GM18505 (cell line): ENCODE results near the gene FBXW4.
"Not testable (repeated sequence)": the region's sequence is repeated elsewhere in the genome, so short reads cannot be mapped to it uniquely, and the experiment has no call there.

ENCODE experiments used
- ATAC-seq: cut with Tn5 transposase; IDR thresholded peaks from one replicate; pipeline ENCODE4 v1.9.1; 2021; ENCODE audit not compliant: unreplicated experiment
- POLR2A ChIP-seq: IDR thresholded peaks from 4 replicates; pipeline ENCODE4 v1.6.1; 2011; ENCODE audit warnings: borderline replicate concordance; ENCODE audit not compliant: insufficient read depth, insufficient read length; ENCODE audit errors: extremely low read depth

FBXW4 gene

GRCh38 chr10:101658975-101659374 is 36.0 kb downstream of the FBXW4 start:
- TF ChIP-seq POLR2A: no peak
- no peak for ATAC-seq

DNA sequence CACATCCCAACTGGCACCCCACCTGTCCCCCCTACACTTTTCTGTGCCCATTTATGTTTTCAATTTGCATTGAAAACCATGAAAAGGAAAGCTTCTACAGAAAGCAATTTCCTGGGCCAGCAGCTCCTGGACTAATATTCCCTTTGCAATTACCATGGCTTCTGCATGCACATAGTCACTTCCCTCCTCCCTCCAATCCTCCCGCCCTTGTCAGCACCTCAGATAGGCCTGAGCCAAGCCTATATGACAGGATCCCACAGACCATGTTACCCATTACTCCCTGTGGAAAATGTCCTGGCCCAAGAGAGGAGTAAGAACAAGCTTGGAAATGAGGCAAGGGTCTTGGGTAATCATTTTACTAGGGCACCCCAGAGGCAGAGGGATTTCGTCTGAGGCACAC is 38.1 kb downstream of the FBXW4 start:
- TF ChIP-seq POLR2A: no peak
- ATAC-seq: no peak

GRCh38 chr10:101655570-101655969 is 39.4 kb downstream of the FBXW4 start:
- no peak for TF ChIP-seq POLR2A
- no peak for ATAC-seq

DNA sequence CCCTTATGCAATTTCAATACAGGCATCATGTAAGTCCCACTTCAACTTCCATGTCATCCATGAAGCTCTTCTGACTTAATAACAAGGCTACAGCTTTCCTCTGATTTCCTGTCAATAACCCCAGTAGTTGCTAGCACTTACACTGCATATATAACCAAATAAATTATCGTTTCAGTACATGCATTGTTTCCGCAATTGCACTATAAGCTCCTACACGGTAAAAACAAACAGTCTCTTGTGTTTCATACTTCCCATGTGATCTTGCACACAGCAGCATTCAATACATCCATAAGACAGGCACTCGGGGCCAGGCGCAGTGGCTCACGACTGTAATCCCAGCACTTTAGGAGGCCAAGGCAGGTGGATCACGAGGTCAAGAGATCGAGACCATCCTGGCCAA is 41.4 kb downstream of the FBXW4 start:
- no peak for ATAC-seq
- no peak for TF ChIP-seq POLR2A

GRCh38 chr10:101651336-101651735 is 43.6 kb downstream of the FBXW4 start:
- ATAC-seq: no peak
- TF ChIP-seq POLR2A: no peak

DNA sequence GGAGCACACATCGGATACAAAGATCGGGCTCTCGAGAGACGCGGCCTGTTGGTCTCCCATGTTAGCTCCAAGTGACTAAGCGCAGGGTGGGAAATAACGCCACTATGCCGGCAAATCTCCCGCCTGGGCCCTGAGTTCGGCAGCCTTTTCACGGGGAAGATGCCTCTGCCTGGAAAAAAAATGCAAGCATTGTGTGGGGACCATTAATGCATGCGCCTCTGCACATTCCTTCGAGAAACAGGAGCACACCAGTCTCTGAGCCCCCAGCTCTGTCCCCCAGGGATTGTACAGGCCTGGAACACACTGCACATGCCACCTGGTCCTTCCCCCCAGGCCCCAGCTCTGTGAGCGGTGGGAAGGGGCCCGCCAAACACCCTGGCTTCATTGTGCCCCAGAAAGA is 44.1 kb downstream of the FBXW4 start:
- no peak for TF ChIP-seq POLR2A
- no peak for ATAC-seq

- no peak for TF ChIP-seq POLR2A
- ATAC-seq: no peak
Measured at GRCh38 chr10:101649525-101650085, 45.4 kb downstream of the FBXW4 start.

GRCh38 chr10:101647255-101647654 is 47.7 kb downstream of the FBXW4 start:
- no peak for ATAC-seq
- no peak for TF ChIP-seq POLR2A

- no peak for TF ChIP-seq POLR2A
- ATAC-seq: no peak
Measured at GRCh38 chr10:101646364-101646763, 48.6 kb downstream of the FBXW4 start.

DNA sequence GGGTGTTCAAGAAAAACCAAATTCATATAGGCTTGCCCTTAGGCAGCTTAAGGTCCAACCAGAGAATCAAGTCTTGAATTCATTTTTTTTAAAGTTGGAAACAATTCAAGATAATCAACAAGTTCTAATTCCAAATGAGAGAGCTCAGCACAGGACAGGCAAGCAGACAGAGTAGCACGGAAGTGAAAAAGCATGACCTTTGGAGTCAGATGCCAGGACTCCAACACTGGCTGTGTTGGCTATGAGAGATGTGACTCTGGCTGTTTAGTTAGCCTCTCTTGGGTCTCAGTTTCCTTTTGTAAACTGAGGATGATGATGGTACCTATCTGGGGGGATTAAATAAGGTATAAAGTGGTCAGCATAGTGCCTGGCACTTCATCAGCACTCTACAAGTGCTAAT is 49.3 kb downstream of the FBXW4 start:
- TF ChIP-seq POLR2A: no peak
- ATAC-seq: no peak

DNA sequence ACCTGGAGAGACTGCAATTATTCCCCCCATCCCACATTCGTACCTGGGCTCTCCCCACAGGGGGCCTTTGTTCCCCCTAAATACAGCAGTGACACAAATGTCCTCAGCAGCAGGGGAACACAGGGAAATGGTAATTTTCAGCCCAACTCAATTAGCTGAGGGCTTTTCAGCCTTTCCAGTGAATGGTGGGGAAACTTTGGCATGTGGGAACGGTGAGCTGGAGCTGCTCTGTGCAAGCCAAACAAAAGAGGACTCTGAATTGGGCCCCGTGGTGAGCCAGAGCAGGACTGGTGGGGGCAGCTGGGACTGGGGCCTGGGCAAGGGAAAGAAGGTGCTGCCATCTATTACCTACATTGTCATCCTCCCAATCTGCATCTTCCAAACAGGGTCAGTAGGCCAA is 51.0 kb downstream of the FBXW4 start:
- ATAC-seq: no peak
- no peak for TF ChIP-seq POLR2A

GRCh38 chr10:101643546-101643945 is 51.4 kb downstream of the FBXW4 start:
- ATAC-seq: no peak
- TF ChIP-seq POLR2A: no peak

GRCh38 chr10:101639141-101639900 is 55.6 kb downstream of the FBXW4 start:
- ATAC-seq: no peak
- TF ChIP-seq POLR2A: no peak

- not testable (repeated sequence) for ATAC-seq
Measured at GRCh38 chr10:101633510-101633909, 61.5 kb downstream of the FBXW4 start.
